ENCODE results near the gene PERM1. TPM values are rescaled to one million over a fixed set of nuclear protein-coding genes. Genes with fewer than 3 reads are reported as not detected.

Gene PERM1, protein sequence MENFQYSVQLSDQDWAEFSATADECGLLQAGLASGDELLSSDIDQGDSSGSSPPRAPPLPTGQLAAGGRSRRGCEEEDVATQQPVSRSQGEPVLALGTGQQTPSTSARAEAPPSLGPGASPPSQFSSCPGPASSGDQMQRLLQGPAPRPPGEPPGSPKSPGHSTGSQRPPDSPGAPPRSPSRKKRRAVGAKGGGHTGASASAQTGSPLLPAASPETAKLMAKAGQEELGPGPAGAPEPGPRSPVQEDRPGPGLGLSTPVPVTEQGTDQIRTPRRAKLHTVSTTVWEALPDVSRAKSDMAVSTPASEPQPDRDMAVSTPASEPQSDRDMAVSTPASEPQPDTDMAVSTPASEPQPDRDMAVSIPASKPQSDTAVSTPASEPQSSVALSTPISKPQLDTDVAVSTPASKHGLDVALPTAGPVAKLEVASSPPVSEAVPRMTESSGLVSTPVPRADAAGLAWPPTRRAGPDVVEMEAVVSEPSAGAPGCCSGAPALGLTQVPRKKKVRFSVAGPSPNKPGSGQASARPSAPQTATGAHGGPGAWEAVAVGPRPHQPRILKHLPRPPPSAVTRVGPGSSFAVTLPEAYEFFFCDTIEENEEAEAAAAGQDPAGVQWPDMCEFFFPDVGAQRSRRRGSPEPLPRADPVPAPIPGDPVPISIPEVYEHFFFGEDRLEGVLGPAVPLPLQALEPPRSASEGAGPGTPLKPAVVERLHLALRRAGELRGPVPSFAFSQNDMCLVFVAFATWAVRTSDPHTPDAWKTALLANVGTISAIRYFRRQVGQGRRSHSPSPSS
- 0.06 to 0.36 TPM (median 0.11 TPM) in 4 of 5 replicates, not detected in the other for total RNA-seq (2022; extraction: Qiagen RNA extraction; ENCODE audit: low read depth)

GRCh38 chr1:981955-982558, at the start of gene PERM1:
Gene PERM1, minus strand, starts transcription at chr1:982093. Its CDS starts 1,064 bp downstream, at chr1:981029.

DNA sequence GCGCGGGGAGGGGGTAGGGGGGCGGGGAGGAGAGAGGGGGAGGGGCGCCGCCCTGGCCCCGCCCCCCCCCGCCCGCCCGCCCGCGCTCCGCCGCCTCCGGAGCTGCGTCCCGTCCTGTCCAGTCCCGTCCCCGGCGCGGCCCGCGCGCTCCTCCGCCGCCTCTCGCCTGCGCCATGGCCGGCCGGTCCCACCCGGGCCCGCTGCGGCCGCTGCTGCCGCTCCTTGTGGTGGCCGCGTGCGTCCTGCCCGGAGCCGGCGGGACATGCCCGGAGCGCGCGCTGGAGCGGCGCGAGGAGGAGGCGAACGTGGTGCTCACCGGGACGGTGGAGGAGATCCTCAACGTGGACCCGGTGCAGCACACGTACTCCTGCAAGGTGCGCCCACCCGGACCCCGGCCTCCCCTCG, 38.1 kb upstream of the PERM1 start, which contains the start of gene AGRN:
Gene AGRN (plus strand): TSS at position 121 of the 405 bp plus-strand sequence. CDS start 53 bp downstream, at position 174.

GRCh38 chr1:1013105-1013921, 31.4 kb upstream of the PERM1 start, which contains the start of gene ISG15:
Gene ISG15, plus strand, starts transcription at chr1:1013497. Its CDS starts 77 bp downstream, at chr1:1013574.

DNA sequence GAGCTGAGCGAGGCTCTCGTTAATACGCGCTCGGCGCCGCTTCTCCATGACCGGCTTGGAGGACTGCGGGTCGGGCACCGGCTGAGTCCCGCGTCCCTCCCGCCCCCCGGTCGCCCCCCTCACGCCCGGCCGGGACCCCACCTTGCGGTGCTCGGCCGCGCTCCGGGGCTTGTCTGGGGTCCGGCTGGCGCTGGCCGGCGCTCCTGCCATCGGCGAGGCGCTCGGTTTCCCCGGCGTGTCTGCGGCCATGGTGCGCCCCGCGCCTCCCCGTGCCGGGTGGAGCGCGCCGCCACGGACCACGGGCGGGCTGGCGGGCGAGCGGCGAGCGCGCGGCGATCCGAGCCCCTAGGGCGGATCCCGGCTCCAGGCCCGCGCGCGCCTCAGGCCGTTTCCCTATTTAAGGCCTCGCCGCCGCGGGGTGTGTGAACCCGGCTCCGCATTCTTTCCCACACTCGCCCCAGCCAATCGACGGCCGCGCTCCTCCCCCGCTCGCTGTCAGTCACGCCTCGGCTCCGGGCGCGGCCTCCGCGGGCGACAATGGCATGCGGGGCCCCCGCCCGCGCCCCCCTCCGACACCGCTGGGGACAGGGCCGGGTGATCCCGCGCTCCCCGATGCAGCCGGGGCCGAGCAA, 17.9 kb upstream of the PERM1 start, which contains the start of gene HES4:
Gene HES4 (minus strand): TSS at position 373 of the 632 bp plus-strand sequence. CDS start 124 bp downstream, at position 249.

GRCh38 chr1:966135-966703, 15.7 kb downstream of the PERM1 start, which contains the start of gene PLEKHN1:
Gene PLEKHN1, plus strand, starts transcription at chr1:966482. Its CDS starts 50 bp downstream, at chr1:966532.

DNA sequence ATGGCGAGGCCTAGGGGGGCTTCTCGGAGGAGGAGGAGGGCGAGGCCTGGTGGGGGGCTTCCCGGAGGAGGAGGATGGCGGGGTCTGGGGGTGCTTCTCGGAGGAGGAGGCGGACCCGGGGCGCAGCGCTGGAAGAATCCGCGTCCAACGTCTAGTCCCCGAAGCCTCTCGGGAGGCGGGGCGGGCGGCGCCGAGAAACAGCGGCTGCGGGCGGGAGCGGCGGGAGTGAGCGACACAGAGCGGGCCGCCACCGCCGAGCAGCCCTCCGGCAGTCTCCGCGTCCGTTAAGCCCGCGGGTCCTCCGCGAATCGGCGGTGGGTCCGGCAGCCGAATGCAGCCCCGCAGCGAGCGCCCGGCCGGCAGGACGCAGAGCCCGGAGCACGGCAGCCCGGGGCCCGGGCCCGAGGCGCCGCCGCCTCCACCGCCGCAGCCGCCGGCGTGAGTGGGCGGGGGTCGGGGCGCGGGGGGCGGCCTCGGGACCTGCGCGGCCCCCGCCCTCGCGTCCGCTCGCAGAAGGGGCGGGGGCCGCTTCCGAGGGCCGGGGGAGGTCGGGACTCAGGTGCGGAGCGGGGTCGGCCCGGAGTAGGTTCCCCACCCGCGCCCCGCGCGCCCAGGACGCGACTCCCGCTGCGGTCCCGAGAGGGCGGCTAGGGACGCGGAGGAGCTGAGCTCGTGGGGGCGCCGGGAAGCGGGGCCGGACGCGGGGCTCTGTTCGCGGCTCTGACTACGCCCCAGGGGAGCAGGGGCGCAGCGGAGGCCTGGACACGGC, 21.3 kb downstream of the PERM1 start, which contains the start of gene KLHL17:
Gene KLHL17 (plus strand): TSS at position 222 of the 769 bp plus-strand sequence. CDS start 110 bp downstream, at position 332.

DNA sequence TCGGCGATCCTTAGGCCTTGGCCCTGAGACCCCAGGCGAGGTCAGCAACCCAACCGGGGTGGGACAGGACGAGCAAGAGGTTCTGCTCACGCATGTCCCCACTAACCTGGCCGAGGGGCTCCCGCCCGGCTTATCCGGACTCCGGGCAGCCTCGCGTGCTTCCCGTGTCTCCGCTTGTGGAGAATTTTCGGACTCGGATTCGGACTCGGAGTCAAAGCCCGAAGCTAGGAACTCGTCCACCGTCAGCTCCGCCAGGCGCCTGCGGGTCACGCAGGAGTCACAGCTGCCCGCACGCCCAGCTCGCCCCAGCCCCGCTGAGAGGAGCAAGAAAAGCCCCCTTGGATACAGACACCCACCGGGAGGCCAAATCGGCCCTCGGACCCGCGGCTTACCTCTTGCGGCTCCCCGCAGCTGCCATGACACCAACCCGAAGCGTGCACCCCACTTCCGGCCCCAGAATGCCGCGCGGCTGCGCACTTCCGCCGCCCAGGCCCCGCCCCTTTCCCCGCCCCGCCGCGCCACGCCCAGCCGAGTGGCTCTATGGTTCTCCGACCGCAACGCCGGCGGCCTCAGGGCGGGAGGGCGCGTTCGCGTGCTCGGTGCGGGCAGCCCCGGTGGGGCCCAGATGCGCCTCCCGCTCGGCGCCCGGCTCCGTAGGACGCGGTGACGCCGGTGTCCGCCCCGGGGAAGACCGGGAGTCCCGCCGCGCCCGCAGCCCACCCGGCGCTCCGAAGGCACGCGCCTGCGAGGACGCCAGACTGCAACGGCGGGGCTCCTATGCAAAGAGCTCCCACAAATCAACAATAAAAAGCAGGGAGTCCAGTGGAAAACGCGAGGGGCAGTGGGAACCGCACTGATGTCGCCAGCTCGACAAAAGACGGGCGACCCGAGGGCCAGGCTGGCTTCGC, 22.8 kb downstream of the PERM1 start, which contains the start of gene NOC2L:
Gene NOC2L (minus strand): TSS at position 434 of the 908 bp plus-strand sequence. CDS start 16 bp downstream, at position 418.

Other genes with a start within 250 kb of the PERM1 start
- gene SAMD11, start 58.2 kb downstream of the PERM1 start, total RNA-seq (2022; extraction: Qiagen RNA extraction; ENCODE audit: low read depth), result 11.9 to 38.0 TPM (median 31.7 TPM) in 5 replicates
- gene NOC2L, start 22.8 kb downstream of the PERM1 start, total RNA-seq (2022; extraction: Qiagen RNA extraction; ENCODE audit: low read depth), result 58.6 to 92.3 TPM (median 90.0 TPM) in 5 replicates
- 5.7 to 22.4 TPM (median 16.8 TPM) in 5 replicates for gene KLHL17, start 21.5 kb downstream of the PERM1 start, total RNA-seq (2022; extraction: Qiagen RNA extraction; ENCODE audit: low read depth)
- 4.0 to 6.6 TPM (median 5.4 TPM) in 5 replicates for gene PLEKHN1, start 15.6 kb downstream of the PERM1 start, total RNA-seq (2022; extraction: Qiagen RNA extraction; ENCODE audit: low read depth)
- gene HES4, start 18.0 kb upstream of the PERM1 start, total RNA-seq (2022; extraction: Qiagen RNA extraction; ENCODE audit: low read depth), result 20.9 to 80.4 TPM (median 64.7 TPM) in 5 replicates
- gene ISG15, start 31.4 kb upstream of the PERM1 start, total RNA-seq (2022; extraction: Qiagen RNA extraction; ENCODE audit: low read depth), result 14.3 to 25.1 TPM (median 18.9 TPM) in 5 replicates
- gene AGRN, start 38.0 kb upstream of the PERM1 start, total RNA-seq (2022; extraction: Qiagen RNA extraction; ENCODE audit: low read depth), result 50.6 to 136 TPM (median 124 TPM) in 5 replicates
- gene RNF223, start 92.2 kb upstream of the PERM1 start, total RNA-seq (2022; extraction: Qiagen RNA extraction; ENCODE audit: low read depth), result 0.16 to 0.67 TPM (median 0.27 TPM) in 5 replicates
- 6.7 to 16.7 TPM (median 13.8 TPM) in 5 replicates for gene C1orf159, start 134.0 kb upstream of the PERM1 start, total RNA-seq (2022; extraction: Qiagen RNA extraction; ENCODE audit: low read depth)
- not detected in 5 replicates for gene TTLL10, start 191.8 kb upstream of the PERM1 start, total RNA-seq (2022; extraction: Qiagen RNA extraction; ENCODE audit: low read depth)
- gene TNFRSF18, start 224.5 kb upstream of the PERM1 start, total RNA-seq (2022; extraction: Qiagen RNA extraction; ENCODE audit: low read depth), result 0.35 TPM in 1 of 5 replicates, not detected in the others
- 0.20 to 0.23 TPM in 2 of 5 replicates, not detected in the others for gene TNFRSF4, start 232.1 kb upstream of the PERM1 start, total RNA-seq (2022; extraction: Qiagen RNA extraction; ENCODE audit: low read depth)
- gene SDF4, start 249.9 kb upstream of the PERM1 start, total RNA-seq (2022; extraction: Qiagen RNA extraction; ENCODE audit: low read depth), result 84.0 to 148 TPM (median 137 TPM) in 5 replicates

All from A549 treated with ZK216348 at 1 μM for 4 hours (cell line).